Measurements from ENCODE around the gene MAN1C1. TPM values are rescaled to one million over a fixed set of nuclear protein-coding genes. Genes with fewer than 3 reads are reported as not detected.

The MAN1C1 gene
- total and polyA plus RNA-seq, 2 donors (not counting 1 experiment from before 2014, with no cell fraction given): 0.31 to 0.89 TPM

GRCh38 chr1:25831569-25832196 lies 215.1 kb downstream of the MAN1C1 start:
- ATAC-seq (ENCODE audit: low read depth) (no peak), DNase-seq (no peak)
- H3K4me3 ChIP-seq (ENCODE audit: control extremely low read depth in 1 of 5, extremely low read depth in 1 of 5, insufficient read depth in 1 of 5, low read depth in 2 of 5, low read length in 4 of 5): no peak overlapping the region
- intact Hi-C loops (cut with micrococcal nuclease): no loop called here
- H3K9me3 Mint-ChIP-seq (ENCODE audit: insufficient read depth): no peaks in the 10 kb centered on the region
- no peaks in the 10 kb centered on the region for H3K4me1 ChIP-seq (ENCODE audit: control insufficient read depth in 2 of 2, insufficient read depth in 2 of 2, low read length in 2 of 2)
- CTCF ChIA-PET: interaction anchor here (2.0 kb wide), 1 partner anchor 12 kb away, joined by 4 read pairs; the partner anchor contains the start of gene MTFR1L
- H4K20me1 ChIP-seq (ENCODE audit: control insufficient read depth, insufficient read depth, low read length, poor library complexity, severe bottlenecking): no peaks in the 10 kb centered on the region
- no peaks in the 10 kb centered on the region for H3K79me2 ChIP-seq (ENCODE audit: control insufficient read depth, insufficient read depth, low read length)
- no peak overlapping the region for H3K27ac Mint-ChIP-seq
- no peaks in the 10 kb centered on the region for H3K27me3 Mint-ChIP-seq
- H2AFZ ChIP-seq (ENCODE audit: insufficient read depth, low read depth, low read length, poor library complexity, severe bottlenecking): no peak overlapping the region
- TF ChIP-seq CTCF (IDR thresholded peaks at IDR 0.05) (no peak), EZH2 (IDR thresholded peaks at IDR 0.05; ENCODE audit: borderline replicate concordance, insufficient read depth, low read depth, low read length, poor library complexity, severe bottlenecking) (no peak)
- POLR2A ChIA-PET: interaction anchor here (1.8 kb wide), 1 partner anchor 11 kb away, joined by 5 read pairs; no protein-coding TSS in a partner anchor
- peaks cover 17 to 73% of the 10 kb centered on the region in 2 experiments for H3K36me3 ChIP-seq (replicated peaks in 1 of 2; ENCODE audit: control extremely low read depth in 1 of 2, control insufficient read depth in 1 of 2, extremely low read depth in 1 of 2, insufficient read depth in 2 of 2, low read length in 1 of 2)
- no peak overlapping the region for H3K4me3 Mint-ChIP-seq
- no peaks in the 10 kb centered on the region for H3K9me3 ChIP-seq (ENCODE audit: control extremely low read depth in 1 of 3, control insufficient read depth in 2 of 3, insufficient read depth in 1 of 3, low read length in 2 of 3)
- H3K27ac ChIP-seq (ENCODE audit: low read length in 2 of 2): no peak overlapping the region
- H3K9ac ChIP-seq (ENCODE audit: low read length): no peak overlapping the region
- H3K4me2 ChIP-seq (replicated peaks; ENCODE audit: low read depth, low read length, poor library complexity, severe bottlenecking): no peak overlapping the region
- WGBS (ENCODE audit: insufficient coverage): 100% methylated on average over 1 of the region's 5 CpGs
- no peaks in the 10 kb centered on the region for H3K27me3 ChIP-seq (replicated peaks in 1 of 4; ENCODE audit: control extremely low read depth in 1 of 4, control insufficient read depth in 3 of 4, insufficient read depth in 4 of 4, low read length in 3 of 4)
- no peaks in the 10 kb centered on the region for H3K4me1 Mint-ChIP-seq

- no peaks in the 10 kb centered on the region for H3K9me3 Mint-ChIP-seq (ENCODE audit: insufficient read depth)
- no peak overlapping the region for H2AFZ ChIP-seq (ENCODE audit: insufficient read depth, low read depth, low read length, poor library complexity, severe bottlenecking)
- intact Hi-C loops (cut with micrococcal nuclease): no loop called here
- TF ChIP-seq CTCF (IDR thresholded peaks at IDR 0.05): no peak
- no peak for TF ChIP-seq EZH2 (IDR thresholded peaks at IDR 0.05; ENCODE audit: borderline replicate concordance, insufficient read depth, low read depth, low read length, poor library complexity, severe bottlenecking)
- H3K36me3 ChIP-seq (replicated peaks in 1 of 2; ENCODE audit: control extremely low read depth in 1 of 2, control insufficient read depth in 1 of 2, extremely low read depth in 1 of 2, insufficient read depth in 2 of 2, low read length in 1 of 2): peaks cover 17 to 67% of the 10 kb centered on the region in 2 experiments
- no peak overlapping the region for H3K27ac Mint-ChIP-seq
- ChIA-PET POLR2A (no interaction called here), CTCF (interaction anchor here (2.0 kb wide), 1 partner anchor 12 kb away, joined by 4 read pairs; the partner anchor contains the start of gene MTFR1L)
- H3K9ac ChIP-seq (ENCODE audit: low read length): no peak overlapping the region
- H3K27ac ChIP-seq (ENCODE audit: low read length in 2 of 2): no peak overlapping the region
- H4K20me1 ChIP-seq (ENCODE audit: control insufficient read depth, insufficient read depth, low read length, poor library complexity, severe bottlenecking): no peaks in the 10 kb centered on the region
- DNase-seq: no peak
- no peaks in the 10 kb centered on the region for H3K4me1 ChIP-seq (ENCODE audit: control insufficient read depth in 2 of 2, insufficient read depth in 2 of 2, low read length in 2 of 2)
- no peak overlapping the region for H3K4me2 ChIP-seq (replicated peaks; ENCODE audit: low read depth, low read length, poor library complexity, severe bottlenecking)
- H3K4me3 Mint-ChIP-seq: no peak overlapping the region
- no peaks in the 10 kb centered on the region for H3K9me3 ChIP-seq (ENCODE audit: control extremely low read depth in 1 of 3, control insufficient read depth in 2 of 3, insufficient read depth in 1 of 3, low read length in 2 of 3)
- ATAC-seq (ENCODE audit: low read depth): no peak
- no peaks in the 10 kb centered on the region for H3K79me2 ChIP-seq (ENCODE audit: control insufficient read depth, insufficient read depth, low read length)
- WGBS (ENCODE audit: insufficient coverage): 100% methylated on average over 1 of the region's 6 CpGs
- no peak overlapping the region for H3K4me3 ChIP-seq (ENCODE audit: control extremely low read depth in 1 of 5, extremely low read depth in 1 of 5, insufficient read depth in 1 of 5, low read depth in 2 of 5, low read length in 4 of 5)
- H3K27me3 ChIP-seq (replicated peaks in 1 of 4; ENCODE audit: control extremely low read depth in 1 of 4, control insufficient read depth in 3 of 4, insufficient read depth in 4 of 4, low read length in 3 of 4): no peaks in the 10 kb centered on the region
- H3K4me1 Mint-ChIP-seq: no peaks in the 10 kb centered on the region
- no peaks in the 10 kb centered on the region for H3K27me3 Mint-ChIP-seq
These were observed 215.9 kb downstream of the MAN1C1 start for GRCh38 chr1:25832336-25833037.
